ENCODE data around the gene DMC1.
A peak's percentile ranks its signal among the peaks of the same experiment; 100 is the strongest.

Gene DMC1

DNA sequence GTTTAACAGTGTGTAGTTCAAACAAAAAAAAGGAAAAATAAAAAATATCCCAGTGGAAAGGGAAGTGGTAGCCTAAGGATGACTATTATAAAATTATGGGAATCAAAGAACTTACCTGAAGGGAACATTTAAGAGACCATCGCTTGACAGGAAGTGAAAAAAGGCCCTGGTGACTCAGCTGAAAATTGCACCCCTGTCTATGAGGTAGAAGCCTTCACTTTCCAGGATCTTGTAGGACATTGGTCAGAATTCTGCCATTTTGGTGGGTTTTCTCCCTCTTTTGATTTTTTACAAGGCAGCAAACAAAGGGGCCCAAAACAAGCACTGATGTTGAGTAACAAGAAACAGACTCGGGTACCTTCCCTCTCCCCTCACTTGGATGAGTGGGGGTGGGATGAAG, 79.5 kb downstream of the DMC1 start:
- Histone ChIP-seq H3K4me1 (ENCODE audit: control insufficient read depth, insufficient read depth, low read depth, low read length) (peaks cover 5% of the 10 kb centered on the region), H2BK12ac (ENCODE audit: low read length in 2 of 2) (no peak overlapping the region), H2AK5ac (ENCODE audit: low read length, severe bottlenecking) (no peak overlapping the region), H3K27me3 (ENCODE audit: control insufficient read depth in 1 of 2, insufficient read depth in 1 of 2, low read length in 2 of 2) (no peaks in the 10 kb centered on the region), H3K4me3 (ENCODE audit: insufficient read depth in 1 of 2, low read depth in 1 of 2, low read length in 2 of 2) (no peak overlapping the region), H3K4me2 (ENCODE audit: low read length, poor library complexity, severe bottlenecking) (no peak overlapping the region), H3K9ac (ENCODE audit: low read length) (peak overlapping the region; percentile 60), H3K4ac (ENCODE audit: low read depth in 1 of 2, low read length in 2 of 2) (no peak overlapping the region), H3K14ac (ENCODE audit: low read length in 2 of 2) (no peak overlapping the region), H4K91ac (ENCODE audit: low read length) (no peak overlapping the region), H2BK15ac (ENCODE audit: low read depth, poor library complexity, severe bottlenecking) (no peak overlapping the region), H3K27ac (ENCODE audit: low read length, poor library complexity, severe bottlenecking) (peak overlapping the region; percentile 38), H2BK120ac (ENCODE audit: low read depth, low read length) (no peak overlapping the region), H3K79me1 (replicated peaks; ENCODE audit: low read length, poor library complexity, severe bottlenecking) (peaks cover 15% of the 10 kb centered on the region), H3K18ac (ENCODE audit: low read depth in 1 of 2, low read length in 2 of 2) (no peak overlapping the region), H2AFZ (ENCODE audit: low read depth, low read length) (no peak overlapping the region), H4K8ac (ENCODE audit: low read length) (no peak overlapping the region), H3K9me3 (ENCODE audit: control insufficient read depth, low read length) (no peaks in the 10 kb centered on the region), H2BK5ac (ENCODE audit: low read depth, low read length, poor library complexity, severe bottlenecking) (no peak overlapping the region), H3K36me3 (ENCODE audit: control insufficient read depth in 1 of 2, insufficient read depth in 2 of 2, low read depth in 1 of 2, low read length in 2 of 2) (peaks cover 54 to 98% of the 10 kb centered on the region in 2 experiments), H3K23ac (ENCODE audit: low read length in 2 of 2) (no peak overlapping the region)
- no peak for DNase-seq
- 97% methylated on average over 2 of the region's 2 CpGs for WGBS

DNA sequence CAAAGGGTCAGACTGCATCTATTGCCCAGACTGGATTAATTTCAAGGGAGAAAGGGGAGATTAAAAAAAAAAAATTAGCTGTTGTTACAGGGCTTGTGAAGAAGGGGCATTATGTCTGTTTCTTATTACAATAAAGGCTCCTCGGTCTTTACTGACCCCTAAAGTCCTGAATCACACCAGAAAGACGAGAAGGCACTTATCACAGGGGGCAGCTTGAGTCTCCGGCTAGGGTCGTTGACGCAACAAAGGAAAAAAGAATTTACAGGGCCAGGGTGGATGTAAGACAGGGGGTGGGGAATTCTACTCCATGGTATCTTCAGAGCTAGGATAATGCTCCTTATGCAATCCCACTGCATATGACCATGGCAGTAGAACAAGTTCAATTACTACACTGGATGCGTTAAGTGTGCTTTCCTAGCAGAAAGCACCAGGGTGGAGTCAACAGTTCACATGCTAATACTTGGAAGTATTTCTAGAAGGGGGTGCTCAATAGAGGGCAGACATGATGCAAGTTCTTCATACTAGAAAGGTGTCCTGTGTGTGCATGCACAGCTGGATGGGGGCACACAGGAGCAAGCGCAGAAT, 80.3 kb downstream of the DMC1 start:
- Histone ChIP-seq H2AFZ (ENCODE audit: low read depth, low read length) (no peak overlapping the region), H3K27ac (ENCODE audit: low read length, poor library complexity, severe bottlenecking) (no peak overlapping the region), H4K91ac (ENCODE audit: low read length) (no peak overlapping the region), H3K9ac (ENCODE audit: low read length) (peak overlapping the region; percentile 23), H2AK5ac (ENCODE audit: low read length, severe bottlenecking) (no peak overlapping the region), H3K4me2 (ENCODE audit: low read length, poor library complexity, severe bottlenecking) (no peak overlapping the region), H3K36me3 (ENCODE audit: control insufficient read depth in 1 of 2, insufficient read depth in 2 of 2, low read depth in 1 of 2, low read length in 2 of 2) (peaks cover 46 to 98% of the 10 kb centered on the region in 2 experiments), H4K8ac (ENCODE audit: low read length) (no peak overlapping the region), H2BK5ac (ENCODE audit: low read depth, low read length, poor library complexity, severe bottlenecking) (no peak overlapping the region), H3K23ac (ENCODE audit: low read length in 2 of 2) (no peak overlapping the region), H3K4ac (ENCODE audit: low read depth in 1 of 2, low read length in 2 of 2) (no peak overlapping the region), H3K4me3 (ENCODE audit: insufficient read depth in 1 of 2, low read depth in 1 of 2, low read length in 2 of 2) (no peak overlapping the region), H3K9me3 (ENCODE audit: control insufficient read depth, low read length) (no peaks in the 10 kb centered on the region), H3K27me3 (ENCODE audit: control insufficient read depth in 1 of 2, insufficient read depth in 1 of 2, low read length in 2 of 2) (no peaks in the 10 kb centered on the region), H2BK12ac (ENCODE audit: low read length in 2 of 2) (no peak overlapping the region), H2BK15ac (ENCODE audit: low read depth, poor library complexity, severe bottlenecking) (no peak overlapping the region), H3K14ac (ENCODE audit: low read length in 2 of 2) (no peak overlapping the region), H2BK120ac (ENCODE audit: low read depth, low read length) (no peak overlapping the region), H3K4me1 (ENCODE audit: control insufficient read depth, insufficient read depth, low read depth, low read length) (peaks cover 5% of the 10 kb centered on the region), H3K79me1 (replicated peaks; ENCODE audit: low read length, poor library complexity, severe bottlenecking) (peaks cover 15% of the 10 kb centered on the region), H3K18ac (ENCODE audit: low read depth in 1 of 2, low read length in 2 of 2) (no peak overlapping the region)
- WGBS: 93% methylated on average over 7 of the region's 7 CpGs
- no peak for DNase-seq

DNA sequence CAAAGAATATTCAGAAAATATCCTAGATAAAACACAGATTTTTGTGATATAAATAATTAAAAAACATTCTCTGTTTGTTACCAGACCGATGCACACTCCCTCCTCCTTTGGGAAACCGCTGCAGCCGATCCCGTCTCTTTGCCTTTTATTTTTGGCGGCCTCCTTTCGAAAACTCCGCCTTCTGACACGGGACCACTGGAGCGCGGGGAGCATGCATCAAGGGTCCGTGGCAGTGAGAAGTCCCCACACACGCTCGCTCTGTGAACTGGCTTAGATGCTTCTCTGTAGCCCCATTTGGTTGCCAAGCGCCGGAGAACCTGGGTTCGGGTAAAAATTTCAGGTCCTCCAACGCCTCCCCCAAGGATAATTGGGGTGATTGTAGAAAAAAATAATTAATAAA, 80.8 kb downstream of the DMC1 start:
- H3K4ac ChIP-seq (ENCODE audit: low read depth in 1 of 2, low read length in 2 of 2): no peak overlapping the region
- no peak overlapping the region for H4K91ac ChIP-seq (ENCODE audit: low read length)
- H3K23ac ChIP-seq (ENCODE audit: low read length in 2 of 2): no peak overlapping the region
- H3K9me3 ChIP-seq (ENCODE audit: control insufficient read depth, low read length): no peaks in the 10 kb centered on the region
- H3K36me3 ChIP-seq (ENCODE audit: control insufficient read depth in 1 of 2, insufficient read depth in 2 of 2, low read depth in 1 of 2, low read length in 2 of 2): peaks cover 44 to 98% of the 10 kb centered on the region in 2 experiments
- peaks cover 5% of the 10 kb centered on the region for H3K4me1 ChIP-seq (ENCODE audit: control insufficient read depth, insufficient read depth, low read depth, low read length)
- DNase-seq: no peak
- H3K9ac ChIP-seq (ENCODE audit: low read length): no peak overlapping the region
- H2BK15ac ChIP-seq (ENCODE audit: low read depth, poor library complexity, severe bottlenecking): no peak overlapping the region
- no peak overlapping the region for H3K4me3 ChIP-seq (ENCODE audit: insufficient read depth in 1 of 2, low read depth in 1 of 2, low read length in 2 of 2)
- WGBS: 97% methylated on average over 16 of the region's 17 CpGs
- no peak overlapping the region for H3K27ac ChIP-seq (ENCODE audit: low read length, poor library complexity, severe bottlenecking)
- no peak overlapping the region for H2BK120ac ChIP-seq (ENCODE audit: low read depth, low read length)
- H3K27me3 ChIP-seq (ENCODE audit: control insufficient read depth in 1 of 2, insufficient read depth in 1 of 2, low read length in 2 of 2): no peaks in the 10 kb centered on the region
- no peak overlapping the region for H2AFZ ChIP-seq (ENCODE audit: low read depth, low read length)
- H3K14ac ChIP-seq (ENCODE audit: low read length in 2 of 2): no peak overlapping the region
- no peak overlapping the region for H3K4me2 ChIP-seq (ENCODE audit: low read length, poor library complexity, severe bottlenecking)
- no peak overlapping the region for H2AK5ac ChIP-seq (ENCODE audit: low read length, severe bottlenecking)
- H2BK5ac ChIP-seq (ENCODE audit: low read depth, low read length, poor library complexity, severe bottlenecking): no peak overlapping the region
- H2BK12ac ChIP-seq (ENCODE audit: low read length in 2 of 2): no peak overlapping the region
- H3K18ac ChIP-seq (ENCODE audit: low read depth in 1 of 2, low read length in 2 of 2): no peak overlapping the region
- H3K79me1 ChIP-seq (replicated peaks; ENCODE audit: low read length, poor library complexity, severe bottlenecking): peaks cover 15% of the 10 kb centered on the region
- H4K8ac ChIP-seq (ENCODE audit: low read length): no peak overlapping the region

DNA sequence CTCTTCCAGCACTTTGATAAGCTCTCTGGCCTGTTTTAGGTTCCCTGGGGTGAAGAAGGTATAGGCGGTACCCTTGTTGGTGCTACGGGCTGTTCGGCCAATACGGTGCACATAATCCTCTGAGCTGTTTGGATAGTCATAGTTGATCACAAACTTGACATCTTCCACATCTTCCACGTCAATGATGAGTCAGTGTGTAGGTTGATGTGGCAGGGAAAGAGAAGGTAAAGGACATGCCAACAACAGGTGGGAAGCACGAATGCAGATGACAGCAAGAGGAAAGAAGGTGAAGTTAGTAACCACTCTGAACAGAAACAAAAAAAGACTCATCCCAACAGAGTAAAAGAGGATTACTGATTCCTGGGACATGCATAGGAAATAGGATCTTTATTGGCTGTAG, 82.0 kb downstream of the DMC1 start:
- H2BK12ac ChIP-seq (ENCODE audit: low read length in 2 of 2): no peak overlapping the region
- no peak overlapping the region for H3K4me3 ChIP-seq (ENCODE audit: insufficient read depth in 1 of 2, low read depth in 1 of 2, low read length in 2 of 2)
- no peak overlapping the region for H4K91ac ChIP-seq (ENCODE audit: low read length)
- WGBS: 95% methylated on average over 5 of the region's 6 CpGs
- H3K36me3 ChIP-seq (ENCODE audit: control insufficient read depth in 1 of 2, insufficient read depth in 2 of 2, low read depth in 1 of 2, low read length in 2 of 2): peaks cover 40 to 98% of the 10 kb centered on the region in 2 experiments
- H2BK5ac ChIP-seq (ENCODE audit: low read depth, low read length, poor library complexity, severe bottlenecking): no peak overlapping the region
- DNase-seq: no peak
- no peak overlapping the region for H3K23ac ChIP-seq (ENCODE audit: low read length in 2 of 2)
- H3K79me1 ChIP-seq (replicated peaks; ENCODE audit: low read length, poor library complexity, severe bottlenecking): peaks cover 16% of the 10 kb centered on the region
- H3K18ac ChIP-seq (ENCODE audit: low read depth in 1 of 2, low read length in 2 of 2): no peak overlapping the region
- H3K27me3 ChIP-seq (ENCODE audit: control insufficient read depth in 1 of 2, insufficient read depth in 1 of 2, low read length in 2 of 2): no peaks in the 10 kb centered on the region
- H3K4ac ChIP-seq (ENCODE audit: low read depth in 1 of 2, low read length in 2 of 2): no peak overlapping the region
- H2BK15ac ChIP-seq (ENCODE audit: low read depth, poor library complexity, severe bottlenecking): no peak overlapping the region
- peaks cover 3% of the 10 kb centered on the region for H3K4me1 ChIP-seq (ENCODE audit: control insufficient read depth, insufficient read depth, low read depth, low read length)
- no peak overlapping the region for H3K4me2 ChIP-seq (ENCODE audit: low read length, poor library complexity, severe bottlenecking)
- no peak overlapping the region for H4K8ac ChIP-seq (ENCODE audit: low read length)
- H2AK5ac ChIP-seq (ENCODE audit: low read length, severe bottlenecking): no peak overlapping the region
- no peak overlapping the region for H3K14ac ChIP-seq (ENCODE audit: low read length in 2 of 2)
- H3K27ac ChIP-seq (ENCODE audit: low read length, poor library complexity, severe bottlenecking): no peak overlapping the region
- H2AFZ ChIP-seq (ENCODE audit: low read depth, low read length): no peak overlapping the region
- no peak overlapping the region for H3K9ac ChIP-seq (ENCODE audit: low read length)
- H3K9me3 ChIP-seq (ENCODE audit: control insufficient read depth, low read length): no peaks in the 10 kb centered on the region
- no peak overlapping the region for H2BK120ac ChIP-seq (ENCODE audit: low read depth, low read length)
